GM12891 (cell line): Measurements from ENCODE around the gene NAA10.

ENCODE experiments used
- DNase-seq: peaks from one replicate; pipeline ENCODE4 v3.0.0; 2011; ENCODE audit warnings: low spot score; ENCODE audit not compliant: insufficient read length
- FAIRE-seq: peaks from 2 replicates; lab custom pipeline; 2011; peaks lifted over from hg19 to GRCh38; lab: Jason Lieb, UNC
- PAX5 ChIP-seq: IDR thresholded peaks from 2 replicates; pipeline ENCODE4 v1.6.1; 2011; ENCODE audit warnings: low read length, moderate library complexity, mild to moderate bottlenecking; ENCODE audit not compliant: insufficient read depth, severe bottlenecking
- POLR2A ChIP-seq: IDR thresholded peaks from 2 replicates; pipeline ENCODE4 v1.6.1; 2011; ENCODE audit warnings: low read depth, low read length, control low read depth
- POLR2AphosphoS5 ChIP-seq: IDR thresholded peaks from 2 replicates; pipeline ENCODE4 v1.6.1; 2011; ENCODE audit warnings: low read depth, low read length, control low read depth
- POU2F2 ChIP-seq: IDR thresholded peaks from 2 replicates; pipeline ENCODE4 v1.6.1; 2011; ENCODE audit warnings: low read depth, mild to moderate bottlenecking, control low read depth, low read length, moderate library complexity
- SPI1 ChIP-seq: IDR thresholded peaks from 2 replicates; pipeline ENCODE4 v1.6.1; 2011; ENCODE audit warnings: low read depth, low read length, control low read depth
- TAF1 ChIP-seq: IDR thresholded peaks from 2 replicates; pipeline ENCODE4 v1.6.1; 2011; ENCODE audit warnings: low read depth, low read length, control low read depth

NAA10 gene

GRCh38 chrX:153972368-153973126, 37.7 kb upstream of the NAA10 start, which contains the start of gene TMEM187:
Gene TMEM187, plus strand, starts transcription at chrX:153972754. Its CDS starts 9,309 bp downstream, at chrX:153982063.
- FAIRE-seq (no peak), DNase-seq (peak; percentile 69)
- peak; percentile 42; the same call in 1 of the 2 replicates for TF ChIP-seq POLR2A
- no peak for TF ChIP-seq SPI1

DNA sequence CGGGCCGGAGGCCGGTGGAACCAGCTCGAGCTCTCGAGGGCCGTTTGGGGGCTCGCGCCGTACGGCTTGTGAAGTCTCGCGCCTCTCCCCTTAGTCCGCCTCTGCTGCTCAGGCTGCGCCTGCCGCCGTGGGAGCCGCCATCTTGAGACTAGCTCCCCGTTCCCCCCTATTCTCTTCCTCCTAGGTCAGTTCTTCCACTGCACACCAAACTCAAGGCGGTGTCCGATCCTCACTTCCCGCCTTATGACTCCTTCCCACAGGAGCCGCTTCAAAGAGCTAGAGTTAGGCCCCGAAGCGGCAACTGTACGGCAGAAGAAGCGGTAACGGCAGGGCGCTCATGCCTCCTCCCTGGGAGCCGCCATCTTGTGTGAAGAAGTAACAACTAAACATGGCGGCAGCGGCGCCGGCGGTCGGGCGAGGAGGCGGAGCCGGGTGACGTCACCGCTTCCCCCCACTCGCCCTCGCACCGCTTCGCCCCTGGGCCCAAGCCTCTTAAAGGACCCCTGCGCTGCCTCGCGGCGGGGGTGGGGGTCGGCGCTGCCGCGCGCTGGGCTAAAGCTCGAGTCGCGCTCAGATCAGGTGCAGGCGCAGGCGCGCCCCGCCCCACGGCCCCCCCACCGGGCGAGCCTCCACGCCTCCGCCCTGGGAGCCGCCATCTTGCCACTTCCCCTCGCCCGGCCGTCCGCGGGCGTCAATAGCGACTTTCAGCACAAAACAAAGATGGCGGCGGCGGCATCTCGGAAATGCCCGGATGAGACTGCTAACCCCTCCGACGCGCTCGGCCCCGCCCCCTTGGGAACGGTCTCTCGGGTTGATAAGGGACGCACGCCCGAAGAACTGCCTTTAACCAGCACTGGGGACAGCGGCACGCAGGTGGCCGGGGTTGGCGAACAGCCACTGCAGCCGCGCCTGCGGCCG, 36.9 kb upstream of the NAA10 start, which contains the start of gene HCFC1:
HCFC1 (minus strand) TSS at position 369 of the 918 bp plus-strand sequence. CDS start 978 bp downstream, outside the sequence.
- DNase-seq (peak; percentile 53), FAIRE-seq (peak; percentile 100)
- TF ChIP-seq POU2F2 (0 out of 2 replicates have a peak, but pooled peaks have one; percentile 7), POLR2AphosphoS5 (peak; percentile 82), TAF1 (peak; percentile 69), SPI1 (0 out of 2 replicates have a peak, but pooled peaks have one; percentile 22), POLR2A (peak; percentile 47), PAX5 (no peak)

DNA sequence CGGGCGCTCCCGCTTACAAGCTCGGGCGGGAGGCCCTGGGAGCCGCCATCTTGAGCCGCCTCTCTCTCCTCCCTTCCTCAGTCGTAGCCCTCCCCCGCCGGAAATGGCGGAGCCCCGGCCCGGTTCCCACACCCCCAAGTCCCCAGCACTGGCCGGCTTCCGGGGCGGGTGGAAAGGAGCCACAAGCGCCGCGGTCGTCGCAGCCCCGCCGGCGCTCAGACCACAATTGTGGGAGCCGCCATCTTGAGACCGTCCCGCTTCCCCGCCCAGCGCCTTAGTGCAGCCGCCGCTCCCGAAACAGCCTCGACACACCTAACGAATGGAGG, 36.2 kb upstream of the NAA10 start:
- TF ChIP-seq SPI1 (no peak), POLR2A (no peak; the same call in 1 of the 2 replicates), PAX5 (no peak), POLR2AphosphoS5 (no peak), TAF1 (no peak), POU2F2 (no peak)
- DNase-seq, result peak; percentile 79
- FAIRE-seq, result no peak

GRCh38 chrX:153970357-153971123, 35.7 kb upstream of the NAA10 start:
- FAIRE-seq (no peak), DNase-seq (no peak)
- no peak for TF ChIP-seq SPI1
- TF ChIP-seq POLR2A, result no peak
- TF ChIP-seq POU2F2, result no peak
- no peak for TF ChIP-seq TAF1
- TF ChIP-seq PAX5, result no peak
- TF ChIP-seq POLR2AphosphoS5, result no peak; the same call in 1 of the 2 replicates

GRCh38 chrX:153969904-153970356, 35.1 kb upstream of the NAA10 start:
- no peak for DNase-seq
- FAIRE-seq, result peak; percentile 20
- TF ChIP-seq POU2F2 (no peak), SPI1 (no peak), TAF1 (no peak), POLR2AphosphoS5 (no peak), POLR2A (no peak), PAX5 (no peak)

DNA sequence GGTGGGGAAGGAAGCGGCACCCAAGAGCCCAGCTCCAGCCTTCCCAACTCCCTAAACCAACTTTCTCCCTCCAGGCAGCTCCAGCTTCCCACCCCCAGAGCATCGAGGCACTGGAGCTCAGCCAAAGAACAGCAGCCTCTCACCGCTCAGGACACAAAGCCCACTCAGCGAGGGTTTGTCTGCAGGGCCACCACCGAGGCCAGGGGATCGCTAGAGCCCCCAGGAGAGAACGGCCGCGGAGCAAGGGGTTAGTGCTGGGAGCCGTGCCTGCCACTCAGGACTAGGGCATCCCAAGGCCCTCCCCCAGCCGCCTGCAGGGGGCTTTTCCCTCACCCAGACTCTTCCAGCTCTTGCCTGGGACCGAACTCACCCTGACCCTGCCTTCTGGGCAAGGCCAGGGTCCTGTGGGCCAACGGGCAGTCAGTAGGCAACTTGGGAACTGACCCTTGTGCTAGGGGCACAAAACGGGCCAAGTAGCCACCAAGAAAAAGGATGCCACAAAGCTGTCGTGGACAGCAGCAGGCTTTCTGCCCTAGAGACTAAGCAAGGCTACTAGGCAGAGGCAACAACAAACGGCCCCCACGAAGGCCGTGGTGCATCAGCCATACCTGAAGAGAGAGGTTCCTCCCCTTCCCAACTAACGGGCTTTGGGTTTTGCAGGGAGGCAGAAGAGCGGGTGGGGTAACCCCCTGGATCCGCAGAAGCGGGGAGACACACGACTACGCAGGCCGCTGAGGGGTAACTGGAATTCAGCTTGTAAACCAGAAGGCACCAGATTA, 34.5 kb upstream of the NAA10 start:
- TF ChIP-seq TAF1 (no peak), POU2F2 (no peak), SPI1 (no peak), POLR2A (no peak), POLR2AphosphoS5 (no peak), PAX5 (no peak)
- DNase-seq (no peak), FAIRE-seq (peak; percentile 38)

DNA sequence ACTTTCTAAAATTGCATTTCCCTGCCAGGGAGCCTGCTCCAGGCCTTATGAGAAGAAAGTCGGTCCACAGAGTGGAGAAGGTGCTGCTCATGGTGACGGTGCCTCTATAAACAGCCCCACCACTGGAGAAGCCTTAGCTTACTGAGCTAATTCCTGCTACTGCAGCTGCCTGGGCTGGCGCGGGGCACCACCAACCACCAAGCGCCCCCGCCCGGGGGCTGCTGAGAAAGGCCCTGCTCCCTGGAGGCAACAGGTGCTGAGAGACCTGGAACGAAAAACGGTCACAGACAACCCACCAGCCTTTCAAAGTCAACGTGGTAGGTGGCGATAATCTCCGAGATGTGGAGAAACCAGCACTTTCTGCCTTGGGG, 33.9 kb upstream of the NAA10 start:
- TF ChIP-seq POLR2A, result no peak
- TF ChIP-seq POLR2AphosphoS5, result no peak
- TF ChIP-seq PAX5, result no peak
- TF ChIP-seq SPI1, result no peak
- no peak for TF ChIP-seq POU2F2
- TF ChIP-seq TAF1, result no peak
- DNase-seq, result no peak
- FAIRE-seq, result peak; percentile 86

DNA sequence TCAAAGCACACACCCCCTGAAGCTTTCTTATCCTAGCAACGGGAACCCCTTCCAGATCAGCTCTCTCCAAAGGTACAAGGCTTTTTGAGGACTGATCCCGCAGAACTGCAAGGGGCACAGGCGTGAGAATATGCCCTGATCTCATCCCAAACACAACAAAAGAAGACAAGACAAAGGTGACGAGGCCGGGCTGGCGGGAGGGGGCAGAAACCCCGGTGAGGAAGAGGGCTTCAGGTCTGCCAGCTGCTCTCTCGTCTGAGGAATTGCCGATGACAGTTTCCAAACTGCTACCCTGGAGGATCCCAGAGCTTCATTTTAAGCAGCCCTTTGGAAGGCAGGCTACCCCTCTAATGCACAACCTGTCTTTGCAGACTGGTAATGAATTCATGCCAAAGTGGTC, 33.4 kb upstream of the NAA10 start:
- TF ChIP-seq SPI1 (no peak), TAF1 (no peak)
- no peak for DNase-seq
- FAIRE-seq, result peak; percentile 23
